K562 (cell line): ENCODE results near the gene SASH3. TPM values are rescaled to one million over a fixed set of nuclear protein-coding genes. Genes with fewer than 3 reads are reported as not detected.

Experiments
- ATAC-seq: fragments of 200-7000 bp; cut with Tn5 transposase; 3 replicates; pipeline ENCODE4 v1.9.1; 2020; ENCODE audit warnings: moderate library complexity
- BruUV-seq: library from RNA; stranded (reverse); fragments of 400-500 nt; replicated peaks from 2 replicates; lab custom pipeline; 2021; lab: Mats Ljungman, UMichigan
- CTCF ChIA-PET: fragments of 300-600 bp; formaldehyde crosslinking; extraction: SDS; loops from one replicate; lab custom pipeline; 2021; ENCODE audit warnings: low intra/inter-chr PET ratio; lab: Yijun Ruan, JAX
- POLR2A ChIA-PET: fragments of 300-600, 350-650 bp; sonication (Branson Sonifier 250); formaldehyde crosslinking; extraction: SDS; loops from one replicate; lab custom pipeline; 2021; ENCODE audit warnings: antibody characterized with exemption, inconsistent platforms; lab: Yijun Ruan, JAX
- DNase-seq, 4 experiments: peaks; one replicate each; pipeline versions ENCODE4 v3.0.0 to v3.0.0-alpha.2; 2011 to 2018; ENCODE audit warnings: low spot score in 3 of 4, mixed read lengths in 3 of 4; ENCODE audit errors: extremely low read depth in 1 of 4
- FAIRE-seq: peaks from 2 replicates; lab custom pipeline; 2011; peaks lifted over from hg19 to GRCh38; lab: Jason Lieb, UNC
- H2AFZ ChIP-seq: 2 replicates; pipeline ENCODE4 v1.6.0; 2011; ENCODE audit warnings: low read depth, low read length, control low read depth, inconsistent platforms
- H3K27ac ChIP-seq: fragments of 200-600 bp; 3 replicates; pipeline ENCODE4 v1.8.0; 2011; ENCODE audit warnings: low read depth, mild to moderate bottlenecking, control low read depth, inconsistent platforms, low read length, moderate library complexity, mixed read lengths; ENCODE audit errors: extremely low read depth
- H3K27me3 ChIP-seq, 2 experiments: fragments of 300-600 bp in 1 of 2; 2 replicates in 1 of 2; 3 replicates in 1 of 2; pipeline versions ENCODE4 v1.6.0 to v1.8.0; 2011; ENCODE audit warnings: inconsistent platforms in 2 of 2, low read length in 2 of 2, mild to moderate bottlenecking in 1 of 2, mixed read lengths in 1 of 2, moderate library complexity in 1 of 2; ENCODE audit not compliant: control insufficient read depth in 2 of 2, insufficient read depth in 2 of 2
- H3K36me3 ChIP-seq: fragments of 300-600 bp; 3 replicates; pipeline ENCODE4 v1.8.0; 2011; ENCODE audit warnings: mild to moderate bottlenecking, low read length, inconsistent platforms; ENCODE audit not compliant: control insufficient read depth, insufficient read depth
- H3K4me1 ChIP-seq, 2 experiments: fragments of 200-600 bp in 1 of 2; replicated peaks in 1 of 2; 2 replicates in 1 of 2; 3 replicates in 1 of 2; pipeline versions ENCODE4 v1.5.1 to v1.8.0; 2011; ENCODE audit warnings: inconsistent platforms in 2 of 2, low read length in 2 of 2, mild to moderate bottlenecking in 1 of 2, mixed read lengths in 1 of 2, moderate library complexity in 1 of 2; ENCODE audit not compliant: control insufficient read depth in 2 of 2, insufficient read depth in 2 of 2
- H3K4me2 ChIP-seq: 2 replicates; pipeline ENCODE4 v1.6.1; 2011; ENCODE audit warnings: low read length, control low read depth, inconsistent platforms, mixed read lengths; ENCODE audit not compliant: insufficient read depth
- H3K4me3 ChIP-seq: fragments of 200-600 bp; sonication (generic), shearing (Covaris generic); 2 replicates; pipeline ENCODE4 v1.5.1; 2016; ENCODE audit warnings: control low read depth, inconsistent platforms
- H3K79me2 ChIP-seq: fragments of 200-600 bp; 3 replicates; pipeline ENCODE4 v1.8.0; 2011; ENCODE audit warnings: low read length, inconsistent platforms; ENCODE audit not compliant: control insufficient read depth, insufficient read depth
- H3K9ac ChIP-seq, 2 experiments: 2 replicates each; pipeline versions ENCODE4 v1.6.0 to v1.6.1; 2011; ENCODE audit warnings: low read depth in 2 of 2, low read length in 2 of 2, control low read depth in 1 of 2, inconsistent platforms in 1 of 2, mild to moderate bottlenecking in 1 of 2, mixed read lengths in 1 of 2; ENCODE audit not compliant: insufficient read depth in 1 of 2
- H3K9me1 ChIP-seq: one replicate; pipeline ENCODE4 v1.6.0; 2011; ENCODE audit warnings: inconsistent platforms, mild to moderate bottlenecking, low read length, moderate library complexity; ENCODE audit not compliant: control insufficient read depth, insufficient read depth
- H3K9me3 ChIP-seq: replicated peaks from 2 replicates; pipeline ENCODE4 v1.5.1; 2011; ENCODE audit warnings: low read depth, low read length, inconsistent platforms; ENCODE audit not compliant: control insufficient read depth, insufficient read depth
- H4K20me1 ChIP-seq: replicated peaks from 2 replicates; pipeline ENCODE4 v1.6.1; 2011; ENCODE audit warnings: low read length, inconsistent platforms, mixed read lengths; ENCODE audit not compliant: control insufficient read depth, insufficient read depth
- ARID4B ChIP-seq: sonication (generic); formaldehyde crosslinking; IDR thresholded peaks from 2 replicates; pipeline ENCODE4 v1.8.0; 2022; ENCODE audit warnings: mild to moderate bottlenecking, missing genetic modification reagents
- KLF16 ChIP-seq: IDR thresholded peaks from 2 replicates; pipeline ENCODE4 v1.6.1; 2016; ENCODE audit warnings: antibody characterized with exemption
- MAFK ChIP-seq: IDR thresholded peaks from 2 replicates; pipeline ENCODE4 v1.6.1; 2011; ENCODE audit warnings: low read length, improper control_type of control experiment
- NR4A1 ChIP-seq, 2 experiments: fragments of 250-450 bp in 1 of 2; fragments of 450-650 bp in 1 of 2; sonication (Bioruptor Pico) in 1 of 2; IDR thresholded peaks; 2 replicates each; pipeline versions ENCODE4 v1.4.0 to v1.6.1; 2016 to 2020; ENCODE audit warnings: mild to moderate bottlenecking in 2 of 2, missing compliant biosample characterization in 1 of 2, missing genetic modification characterization in 1 of 2, moderate library complexity in 1 of 2
- OTX1 ChIP-seq: fragments of 450-650 bp; formaldehyde crosslinking; IDR thresholded peaks from 2 replicates; pipeline ENCODE4 v1.4.0; 2022; ENCODE audit warnings: mild to moderate bottlenecking
- PRMT5 ChIP-seq: sonication (generic); formaldehyde crosslinking; IDR thresholded peaks from 2 replicates; pipeline ENCODE4 v1.5.0; 2020; ENCODE audit warnings: missing genetic modification reagents
- RAD51 ChIP-seq: fragments of 450-650 bp; IDR thresholded peaks from 2 replicates; pipeline ENCODE4 v1.7.1; 2016; ENCODE audit warnings: low read depth, mild to moderate bottlenecking, borderline replicate concordance
- REST ChIP-seq, 2 experiments: fragments of 450-650 bp; formaldehyde crosslinking in 1 of 2; IDR thresholded peaks; 2 replicates each; pipeline versions ENCODE4 v1.4.0 to v1.6.1; 2014 to 2020; ENCODE audit warnings: mild to moderate bottlenecking in 2 of 2, borderline replicate concordance in 1 of 2, low read depth in 1 of 2
- ZNF23 ChIP-seq: fragments of 250-450 bp; sonication (Bioruptor Pico); IDR thresholded peaks from 2 replicates; pipeline ENCODE4 v1.4.0; 2020; ENCODE audit warnings: mild to moderate bottlenecking
- WGBS: fragments of 100-300 bp; shearing (Covaris generic); methylation state at CpG from one replicate; pipeline ENCODE4 v1.1.6; 2016; ENCODE audit warnings: low coverage, mixed read lengths; ENCODE audit not compliant: insufficient coverage; ENCODE audit errors: missing lambda C conversion rate; 5-methylcytosine and 5-hydroxymethylcytosine counted together
- in situ Hi-C: fragments of 300-500 bp; cut with MboI; formaldehyde crosslinking; loops from 4 replicates; pipeline ENCODE4 v1.15.0; 2018; ENCODE audit warnings: inconsistent platforms, mixed read lengths
- intact Hi-C: fragments of 100-400 bp; cut with micrococcal nuclease; formaldehyde crosslinking; loops from 2 replicates; pipeline ENCODE4 v1.14.2; 2022
- polyA plus RNA-seq, 8 experiments: library from polyadenylated mRNA; depleted of rRNA in 4 of 8; stranded (reverse) in 5 of 8; unstranded in 3 of 8; fragments of >200 nt; fragmentation: Nextera tagmentation in 2 of 8; fragmentation: Illumina TruSeq in 1 of 8; extraction: Ambion mirVana in 2 of 8; extraction: Trizol in 1 of 8; gene quantifications; 2 replicates each; pipeline versions ENCODE4 v1.2.1 to v1.2.3, GENCODE V29; 2011 to 2014; ENCODE audit warnings: inconsistent platforms in 1 of 8, missing spikeins in 1 of 8
- total RNA-seq, 7 experiments: library from RNA; depleted of rRNA in 6 of 7; stranded (reverse); fragments of >200 nt in 6 of 7; fragmentation: Illumina TruSeq in 2 of 7; extraction: Trizol in 2 of 7; gene quantifications; 2 replicates each; pipeline versions ENCODE4 v1.2.1 to v1.2.3, GENCODE V29; 2011 to 2021; ENCODE audit warnings: low replicate concordance in 1 of 7

Gene SASH3
- total and polyA plus RNA-seq, 9 of the 15 experiments (the other 6 are each of a cell fraction or from before 2014, with no cell fraction given), result 0.03 to 0.72 (median 0.08) TPM

GRCh38 chrX:129798888-129799287 lies 19.1 kb downstream of the SASH3 start (continued):
- no peak for TF ChIP-seq ARID4B (CRISPR knock-in tag)
- no peak for TF ChIP-seq RAD51
- no peak for TF ChIP-seq OTX1
- TF ChIP-seq, all 486 proteins: peak for 0

- in situ Hi-C loops (no loop called here), intact Hi-C loops (no loop called here)
- peaks cover 2% of the 10 kb centered on the region for H3K9me1 ChIP-seq
- no peak overlapping the region for H3K4me3 ChIP-seq
- no peaks in the 10 kb centered on the region for H3K9me3 ChIP-seq
- H3K4me2 ChIP-seq, result no peak overlapping the region
- no peaks in the 10 kb centered on the region for H4K20me1 ChIP-seq
- no peaks in the 10 kb centered on the region for H3K4me1 ChIP-seq
- H3K9ac ChIP-seq, result no peak overlapping the region
- H3K36me3 ChIP-seq, result peaks cover 14% of the 10 kb centered on the region; the same call in 1 of the 3 replicates
- 63% methylated on average over 4 of the region's 4 CpGs for WGBS
- no peaks in the 10 kb centered on the region for H3K27me3 ChIP-seq
- FAIRE-seq, result no peak
- no peak for DNase-seq
- no peak for ATAC-seq
- H2AFZ ChIP-seq, result no peak overlapping the region
- no peaks in the 10 kb centered on the region for H3K79me2 ChIP-seq
- ChIA-PET CTCF (no interaction called here), POLR2A (interaction anchor here (0.5 to 0.6 kb wide), 2 partner anchors 13 to 19 kb away, joined by 3 to 4 read pairs; no protein-coding TSS in a partner anchor)
- BruUV-seq, result no TSS peak
- H3K27ac ChIP-seq, result no peak overlapping the region
- TF ChIP-seq NR4A1 (CRISPR knock-in tag; IDR thresholded peaks at IDR 0.05), result no peak
- no peak for TF ChIP-seq NR4A1 (tag; IDR thresholded peaks at IDR 0.05)
- TF ChIP-seq ZNF23 (CRISPR knock-in tag), result no peak
- no peak for TF ChIP-seq MAFK
- no peak for TF ChIP-seq PRMT5 (CRISPR knock-in tag)
- TF ChIP-seq KLF16, result no peak
- no peak for TF ChIP-seq REST (IDR thresholded peaks at IDR 0.05; ENCODE audit: borderline replicate concordance)
- TF ChIP-seq REST (CRISPR knock-in tag; IDR thresholded peaks at IDR 0.05; ENCODE audit: low read depth), result no peak
Observed at GRCh38 chrX:129800186-129800585, 20.4 kb downstream of the SASH3 start.
